Sciatic nerve (tissue), 2 donors: Measurements from ENCODE around the gene MSI2. TPM values are rescaled to one million over a fixed set of nuclear protein-coding genes. Genes with fewer than 3 reads are reported as not detected.

Experiments used
- ATAC-seq: fragments of 200-7000 bp; cut with Tn5 transposase; one replicate; pipeline ENCODE4 v1.9.1; 2020; ENCODE audit warnings: mild to moderate bottlenecking, moderate library complexity
- DNase-seq: peaks from one replicate; pipeline ENCODE4 v3.0.0-alpha.2; 2020; ENCODE audit warnings: low spot score
- intact Hi-C: fragments of 100-400 bp; cut with DNase I; formaldehyde crosslinking; loops from one replicate; pipeline ENCODE4 v1.14.2; 2022
- total RNA-seq: library from RNA; stranded (reverse); fragmentation: NEBNext Ultra II Directional; extraction: Animal tissue kit (Norgen Biotek cat#: 25700); gene quantifications from one replicate; pipeline ENCODE4 v1.2.1, GENCODE V29; 2021
- donor health status: DM: no; HTN: no; CAD: no.
- donor health status: DM: no; HTN: no; CAD: no.

The MSI2 gene
- total RNA-seq, 1 donor from 2014 or later: 25.2 TPM

- no peak for ATAC-seq
- intact Hi-C loops: no loop called here
- no peak for DNase-seq
Observed at GRCh38 chr17:57475796-57476195, 219.5 kb downstream of the MSI2 start.

- intact Hi-C loops: no loop called here
- no peak for ATAC-seq
- no peak for DNase-seq
Observed at GRCh38 chr17:57477522-57478362, 221.4 kb downstream of the MSI2 start.

- ATAC-seq (no peak), DNase-seq (no peak)
- intact Hi-C loops: no loop called here
Observed at GRCh38 chr17:57478478-57479250, 222.3 kb downstream of the MSI2 start.

- intact Hi-C loops: no loop called here
- DNase-seq (no peak), ATAC-seq (no peak)
Observed at GRCh38 chr17:57480438-57481196, 224.3 kb downstream of the MSI2 start.

GRCh38 chr17:57481910-57482391 lies 225.6 kb downstream of the MSI2 start:
- ATAC-seq: no peak
- intact Hi-C loops: no loop called here
- DNase-seq: no peak

GRCh38 chr17:57482657-57483056 lies 226.3 kb downstream of the MSI2 start:
- no peak for DNase-seq
- intact Hi-C loops: no loop called here

GRCh38 chr17:57484081-57484666 lies 227.9 kb downstream of the MSI2 start:
- ATAC-seq: no peak
- intact Hi-C loops: no loop called here
- DNase-seq: no peak

More at GRCh38 chr17:57482657-57483056, 226.3 kb downstream of the MSI2 start:
- no peak for ATAC-seq

- ATAC-seq (no peak), DNase-seq (no peak)
- intact Hi-C loops: no loop called here
Observed at GRCh38 chr17:57484826-57485565, 228.7 kb downstream of the MSI2 start.

- ATAC-seq (no peak), DNase-seq (no peak)
- intact Hi-C loops: no loop called here
Observed at GRCh38 chr17:57485566-57485865, 229.2 kb downstream of the MSI2 start.

GRCh38 chr17:57485916-57486881 lies 229.9 kb downstream of the MSI2 start:
- DNase-seq (no peak), ATAC-seq (no peak)
- intact Hi-C loops: no loop called here

GRCh38 chr17:57486882-57487301 lies 230.6 kb downstream of the MSI2 start:
- ATAC-seq (no peak), DNase-seq (no peak)
- intact Hi-C loops: no loop called here

- intact Hi-C loops: no loop called here
- no peak for ATAC-seq
Observed at GRCh38 chr17:57487573-57487972, 231.2 kb downstream of the MSI2 start.

GRCh38 chr17:57488856-57489255 lies 232.5 kb downstream of the MSI2 start:
- ATAC-seq: no peak

More at GRCh38 chr17:57487573-57487972, 231.2 kb downstream of the MSI2 start:
- DNase-seq: no peak

GRCh38 chr17:57489321-57489720 lies 233.0 kb downstream of the MSI2 start:
- no peak for DNase-seq
- ATAC-seq: no peak
- intact Hi-C loops: no loop called here

More at GRCh38 chr17:57488856-57489255, 232.5 kb downstream of the MSI2 start:
- no peak for DNase-seq
- intact Hi-C loops: no loop called here

GRCh38 chr17:57490111-57490845 lies 234.0 kb downstream of the MSI2 start:
- DNase-seq: no peak
- intact Hi-C loops: no loop called here
- no peak for ATAC-seq

- no peak for DNase-seq
- intact Hi-C loops: no loop called here
Observed at GRCh38 chr17:57490890-57491289, 234.6 kb downstream of the MSI2 start.

GRCh38 chr17:57493171-57493570 lies 236.8 kb downstream of the MSI2 start:
- intact Hi-C loops: no loop called here
- ATAC-seq (no peak), DNase-seq (no peak)

More at GRCh38 chr17:57490890-57491289, 234.6 kb downstream of the MSI2 start:
- ATAC-seq: no peak
